HG03442 (cell line): ENCODE measurements around the gene ASPG.
"Not testable (repeated sequence)": the region's sequence is repeated elsewhere in the genome, so short reads cannot be mapped to it uniquely, and the experiment has no call there.

Experiments used
- ATAC-seq: cut with Tn5 transposase; IDR thresholded peaks from one replicate; pipeline ENCODE4 v1.9.1; 2021; ENCODE audit warnings: mild to moderate bottlenecking, moderate library complexity; ENCODE audit not compliant: unreplicated experiment

ASPG gene

DNA sequence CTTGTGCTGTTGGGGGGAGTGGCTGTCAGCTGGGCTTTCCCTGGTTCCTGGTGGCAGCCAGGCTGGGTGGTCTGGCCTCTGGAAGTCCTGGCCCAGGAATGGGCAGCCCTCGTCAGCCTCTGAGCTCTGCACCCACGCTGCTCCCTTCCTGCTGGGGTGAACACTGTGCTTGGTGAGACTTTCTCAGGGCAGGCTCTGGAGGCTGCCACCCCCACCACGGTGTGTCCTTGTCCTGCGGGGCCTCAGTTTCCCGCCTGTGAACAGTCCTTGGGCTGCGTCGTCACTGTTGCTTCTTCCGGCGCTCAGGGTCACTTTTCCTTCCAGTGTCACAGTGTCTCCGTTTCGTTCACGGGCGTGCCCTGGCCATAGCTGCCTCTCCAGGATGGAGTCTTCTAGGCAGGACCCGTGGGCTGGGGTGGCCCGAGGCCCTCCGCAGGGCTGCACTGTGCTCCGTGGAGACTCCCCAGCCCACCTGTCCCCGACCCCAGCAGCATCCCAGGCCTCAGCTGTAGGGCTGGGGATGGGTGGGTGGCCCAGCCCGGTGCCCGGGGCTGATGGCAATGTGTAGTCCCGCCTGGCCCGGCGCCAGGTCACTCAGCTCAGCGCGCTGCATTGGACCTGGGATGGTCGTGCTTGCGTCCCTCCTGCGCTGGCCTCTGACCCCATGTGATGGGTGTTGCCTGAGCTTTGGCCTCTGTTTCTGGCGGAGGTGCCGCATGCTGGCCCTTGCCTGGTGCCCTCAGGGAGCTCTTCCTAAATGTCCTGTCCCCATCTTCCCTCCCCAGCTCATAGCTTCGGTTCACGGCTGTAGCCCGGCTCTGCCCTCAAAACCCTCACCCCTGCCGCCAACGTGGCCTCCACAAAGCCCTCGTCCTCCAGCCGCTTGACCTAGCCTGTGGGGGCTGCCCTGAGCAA is 59.7 kb downstream of the ASPG start:
- ATAC-seq, result no peak

- ATAC-seq, result no peak
Observed at GRCh38 chr14:104145826-104146601, 60.5 kb downstream of the ASPG start.

- ATAC-seq, result no peak
Observed at GRCh38 chr14:104146651-104147345, 61.3 kb downstream of the ASPG start.

DNA sequence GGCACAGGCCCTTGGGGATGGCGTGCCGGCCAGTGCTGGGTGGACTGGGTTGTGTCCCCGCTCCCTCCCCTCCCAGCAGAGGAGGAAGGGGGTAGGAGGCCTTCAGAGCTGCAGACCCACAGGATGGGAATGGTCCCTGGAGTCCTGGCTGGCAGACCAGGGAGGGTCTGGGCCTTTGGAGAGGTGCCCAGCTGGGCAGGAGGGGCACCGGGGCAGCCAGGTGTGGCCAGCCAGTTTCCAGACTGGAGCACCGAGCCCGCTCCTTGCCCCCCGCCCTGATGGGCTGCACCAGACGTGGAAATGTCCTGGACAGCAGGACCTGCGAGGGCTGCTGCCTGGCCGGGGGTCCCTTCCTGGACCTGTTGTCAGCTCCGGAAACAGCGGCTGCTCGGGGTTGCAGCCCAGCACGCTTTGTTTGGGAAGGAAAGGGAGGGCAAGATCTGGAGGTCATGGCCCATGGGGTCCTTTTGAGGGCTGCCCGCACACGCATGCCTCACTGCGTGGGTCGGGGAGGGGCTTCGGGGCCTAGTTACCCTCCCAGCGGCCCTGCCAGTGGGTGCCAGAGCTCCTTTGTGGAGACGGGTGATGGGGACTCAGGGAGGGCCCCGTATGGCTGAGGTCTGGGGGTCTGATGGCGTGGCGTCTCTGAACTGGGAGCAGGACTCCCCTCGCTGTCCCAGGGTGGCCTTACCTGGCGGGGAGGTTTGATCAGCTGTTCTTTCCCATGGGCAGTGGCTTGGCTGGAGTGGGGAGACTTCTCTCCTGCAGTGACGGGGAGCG is 62.0 kb downstream of the ASPG start:
- no peak for ATAC-seq

DNA sequence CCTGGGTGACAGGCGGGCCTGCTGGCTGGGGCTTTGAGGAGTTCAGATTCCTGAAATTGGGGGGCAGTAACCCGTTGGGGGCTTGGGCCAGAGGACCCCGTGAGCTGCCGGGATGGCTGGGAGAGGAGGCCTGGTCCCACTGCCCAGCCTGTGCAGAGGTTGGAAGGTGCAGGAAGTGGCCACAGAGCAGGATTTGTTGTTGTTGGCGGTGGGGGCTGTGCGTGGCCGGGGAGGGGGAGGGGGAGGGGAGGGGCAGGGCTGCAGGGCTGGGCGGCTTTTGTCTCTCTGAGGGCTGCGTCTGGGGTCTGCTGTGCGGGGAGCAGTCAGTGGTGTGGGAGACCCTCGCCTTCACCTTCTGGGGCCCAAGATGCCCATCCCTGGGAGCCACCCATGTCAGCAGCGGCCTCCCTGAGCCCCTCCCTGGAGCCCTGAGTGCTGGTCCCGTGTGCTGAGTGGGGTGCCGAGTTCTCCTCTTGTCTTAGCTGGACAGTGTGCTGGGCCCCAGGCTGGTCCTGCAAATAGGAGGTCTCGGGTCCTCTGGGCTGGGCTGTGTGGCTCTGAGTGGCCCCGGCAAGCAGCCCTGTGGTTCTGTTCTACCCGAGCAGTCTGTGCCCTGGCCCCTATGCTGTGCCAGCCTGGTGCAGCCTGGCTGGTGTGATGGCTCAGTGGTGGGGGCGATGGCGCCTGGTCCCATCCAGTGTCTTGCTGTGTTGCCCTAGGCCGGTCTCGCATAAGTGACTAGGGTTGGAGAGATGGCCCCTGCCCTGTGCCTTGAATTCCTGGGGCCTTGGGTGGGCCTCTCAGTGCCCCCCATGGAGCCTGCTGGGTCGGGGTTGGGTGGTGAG is 63.2 kb downstream of the ASPG start:
- ATAC-seq, result no peak

DNA sequence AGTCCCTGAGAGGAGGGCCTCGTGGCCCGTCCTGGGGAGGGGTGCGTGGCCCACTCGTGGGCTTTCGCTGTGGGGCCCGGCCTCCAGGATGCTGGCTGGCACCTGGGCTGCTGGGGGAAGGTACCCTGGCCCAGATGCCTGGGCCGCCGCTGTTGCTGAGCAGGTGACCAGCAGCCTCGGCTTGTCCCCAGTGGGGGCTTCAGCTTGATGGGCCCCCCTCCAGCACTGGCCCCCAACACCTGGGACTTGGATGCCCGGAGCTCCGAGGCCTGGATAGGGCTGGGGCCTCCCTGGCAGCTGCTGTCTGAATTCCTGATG is 63.7 kb downstream of the ASPG start:
- ATAC-seq, result no peak

GRCh38 chr14:104149617-104150135 is 64.2 kb downstream of the ASPG start:
- ATAC-seq, result no peak

GRCh38 chr14:104150136-104151025 is 64.9 kb downstream of the ASPG start:
- no peak for ATAC-seq

- no peak for ATAC-seq
Observed at GRCh38 chr14:104151026-104151381, 65.5 kb downstream of the ASPG start.

DNA sequence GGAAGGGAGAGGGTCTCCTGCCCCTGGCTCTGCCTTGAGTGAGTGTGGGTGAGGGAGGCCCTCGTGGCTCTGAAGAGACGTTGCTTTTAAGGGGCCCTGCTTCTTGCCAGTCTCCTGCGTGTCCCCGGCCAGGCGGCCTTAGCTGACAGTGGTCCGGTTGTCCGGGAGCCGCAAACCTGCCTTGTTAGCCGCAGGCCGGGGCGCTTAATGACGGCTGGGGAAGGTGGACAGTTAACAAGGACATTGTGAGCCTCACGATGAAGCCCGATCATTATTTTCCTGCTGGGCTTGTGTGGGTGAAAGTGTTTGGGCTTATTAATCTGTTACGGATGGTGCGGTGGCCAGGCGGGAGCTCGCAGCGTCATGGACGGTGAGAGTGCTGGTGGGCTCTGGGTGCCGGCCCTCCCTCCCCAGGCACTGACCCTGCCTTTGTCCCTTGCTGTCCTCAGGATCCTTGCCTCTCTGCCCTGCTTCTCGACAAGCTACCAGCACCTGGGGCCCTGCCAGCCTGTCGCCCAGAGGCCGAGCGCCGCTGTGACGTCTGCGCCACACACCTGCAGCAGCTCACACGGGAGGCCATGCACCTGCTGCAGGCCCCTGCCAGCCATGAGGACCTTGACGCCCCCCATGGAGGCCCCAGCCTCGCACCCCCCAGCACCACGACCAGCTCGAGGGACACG is 66.2 kb downstream of the ASPG start:
- no peak for ATAC-seq

GRCh38 chr14:104152246-104152575 is 66.7 kb downstream of the ASPG start:
- ATAC-seq, result no peak

DNA sequence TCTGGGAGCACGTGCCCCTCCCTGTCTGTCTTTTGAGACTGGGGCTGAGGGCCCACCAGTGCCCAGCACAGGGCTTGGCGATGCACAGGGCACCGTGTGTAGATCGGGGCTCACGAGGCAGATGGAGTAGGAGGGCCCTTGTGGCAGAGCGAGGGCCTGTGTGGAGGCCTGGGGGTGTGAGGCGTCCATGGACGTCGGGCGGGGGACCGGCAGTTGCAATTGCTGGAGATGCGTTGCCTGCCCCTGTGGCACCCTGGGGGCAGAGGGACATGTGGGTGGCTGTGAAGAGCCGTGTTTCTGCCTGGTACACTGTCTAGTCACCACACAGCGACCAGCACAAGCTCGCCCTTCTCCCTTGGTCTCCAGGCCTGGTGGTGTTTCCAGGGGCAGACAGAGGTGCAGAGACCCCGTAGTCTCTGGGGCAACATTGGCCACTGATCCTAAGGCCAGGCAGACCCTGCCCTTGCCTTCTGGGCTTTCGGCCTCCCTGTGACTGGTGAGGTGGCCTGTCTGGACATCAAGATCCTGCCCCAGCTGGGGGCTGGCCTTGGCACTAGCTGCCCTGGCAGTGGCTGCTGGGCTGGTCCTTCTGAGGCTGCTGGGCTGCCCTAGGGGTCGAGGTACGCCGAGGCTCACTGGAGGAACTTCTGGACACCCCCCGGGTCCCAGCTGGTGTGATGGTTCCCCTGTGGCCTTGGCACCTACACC is 67.3 kb downstream of the ASPG start:
- no peak for ATAC-seq

- ATAC-seq, result not testable (repeated sequence)
Observed at GRCh38 chr14:104153394-104153755, 67.9 kb downstream of the ASPG start.

GRCh38 chr14:104154246-104154645 is 68.7 kb downstream of the ASPG start:
- no peak for ATAC-seq

GRCh38 chr14:104155513-104155912 is 70.0 kb downstream of the ASPG start:
- ATAC-seq, result no peak

DNA sequence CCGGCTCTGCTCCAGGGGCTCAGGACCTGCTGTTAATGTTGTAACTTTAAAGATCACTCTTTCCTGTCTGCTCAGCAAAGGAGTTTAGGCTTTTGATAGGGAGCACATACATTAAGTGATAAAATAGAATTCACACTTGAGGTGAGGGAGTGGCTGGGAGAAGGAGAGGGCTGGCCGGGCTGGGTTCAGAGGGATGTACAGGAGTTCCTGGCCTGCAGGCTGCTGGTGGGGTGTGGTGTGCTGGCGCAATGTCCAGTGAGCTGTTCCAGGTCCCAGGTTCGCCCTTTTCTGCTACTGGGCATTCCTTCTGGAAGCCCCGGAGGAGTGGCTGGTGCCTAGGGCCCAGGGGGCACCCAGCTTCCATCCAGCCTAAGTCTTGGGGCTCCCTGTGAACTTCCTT is 70.6 kb downstream of the ASPG start:
- ATAC-seq, result no peak

- ATAC-seq, result no peak
Observed at GRCh38 chr14:104157016-104157928, 71.8 kb downstream of the ASPG start.
